AG09309 (cell line): ENCODE data around the gene ENTPD6.

ENCODE experiments used
- DNase-seq: peaks from one replicate; pipeline ENCODE4 v3.0.0-alpha.2; 2010; ENCODE audit warnings: low read depth
- H3K4me3 ChIP-seq: 2 replicates; pipeline ENCODE4 v1.5.1; 2011; ENCODE audit warnings: mild to moderate bottlenecking, low read depth, low read length, moderate library complexity; ENCODE audit not compliant: control insufficient read depth
- TF ChIP-seq, protein P1 (sequence below): IDR thresholded peaks from 2 replicates; pipeline ENCODE4 v1.5.1; 2011; ENCODE audit warnings: mild to moderate bottlenecking, low read depth, low read length, inconsistent platforms; ENCODE audit not compliant: insufficient read depth, control insufficient read depth; ENCODE audit errors: missing control alignments

ENTPD6 gene

GRCh38 chr20:25203871-25204320 lies 8.4 kb downstream of the ENTPD6 start:
- H3K4me3 ChIP-seq: no peak overlapping the region
- TF ChIP-seq, protein P1, sequence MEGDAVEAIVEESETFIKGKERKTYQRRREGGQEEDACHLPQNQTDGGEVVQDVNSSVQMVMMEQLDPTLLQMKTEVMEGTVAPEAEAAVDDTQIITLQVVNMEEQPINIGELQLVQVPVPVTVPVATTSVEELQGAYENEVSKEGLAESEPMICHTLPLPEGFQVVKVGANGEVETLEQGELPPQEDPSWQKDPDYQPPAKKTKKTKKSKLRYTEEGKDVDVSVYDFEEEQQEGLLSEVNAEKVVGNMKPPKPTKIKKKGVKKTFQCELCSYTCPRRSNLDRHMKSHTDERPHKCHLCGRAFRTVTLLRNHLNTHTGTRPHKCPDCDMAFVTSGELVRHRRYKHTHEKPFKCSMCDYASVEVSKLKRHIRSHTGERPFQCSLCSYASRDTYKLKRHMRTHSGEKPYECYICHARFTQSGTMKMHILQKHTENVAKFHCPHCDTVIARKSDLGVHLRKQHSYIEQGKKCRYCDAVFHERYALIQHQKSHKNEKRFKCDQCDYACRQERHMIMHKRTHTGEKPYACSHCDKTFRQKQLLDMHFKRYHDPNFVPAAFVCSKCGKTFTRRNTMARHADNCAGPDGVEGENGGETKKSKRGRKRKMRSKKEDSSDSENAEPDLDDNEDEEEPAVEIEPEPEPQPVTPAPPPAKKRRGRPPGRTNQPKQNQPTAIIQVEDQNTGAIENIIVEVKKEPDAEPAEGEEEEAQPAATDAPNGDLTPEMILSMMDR: no peak
- no peak for DNase-seq

- DNase-seq: no peak
- no peak overlapping the region for H3K4me3 ChIP-seq
- TF ChIP-seq, protein P1: no peak
These were observed 9.2 kb downstream of the ENTPD6 start for GRCh38 chr20:25204550-25205276.

DNA sequence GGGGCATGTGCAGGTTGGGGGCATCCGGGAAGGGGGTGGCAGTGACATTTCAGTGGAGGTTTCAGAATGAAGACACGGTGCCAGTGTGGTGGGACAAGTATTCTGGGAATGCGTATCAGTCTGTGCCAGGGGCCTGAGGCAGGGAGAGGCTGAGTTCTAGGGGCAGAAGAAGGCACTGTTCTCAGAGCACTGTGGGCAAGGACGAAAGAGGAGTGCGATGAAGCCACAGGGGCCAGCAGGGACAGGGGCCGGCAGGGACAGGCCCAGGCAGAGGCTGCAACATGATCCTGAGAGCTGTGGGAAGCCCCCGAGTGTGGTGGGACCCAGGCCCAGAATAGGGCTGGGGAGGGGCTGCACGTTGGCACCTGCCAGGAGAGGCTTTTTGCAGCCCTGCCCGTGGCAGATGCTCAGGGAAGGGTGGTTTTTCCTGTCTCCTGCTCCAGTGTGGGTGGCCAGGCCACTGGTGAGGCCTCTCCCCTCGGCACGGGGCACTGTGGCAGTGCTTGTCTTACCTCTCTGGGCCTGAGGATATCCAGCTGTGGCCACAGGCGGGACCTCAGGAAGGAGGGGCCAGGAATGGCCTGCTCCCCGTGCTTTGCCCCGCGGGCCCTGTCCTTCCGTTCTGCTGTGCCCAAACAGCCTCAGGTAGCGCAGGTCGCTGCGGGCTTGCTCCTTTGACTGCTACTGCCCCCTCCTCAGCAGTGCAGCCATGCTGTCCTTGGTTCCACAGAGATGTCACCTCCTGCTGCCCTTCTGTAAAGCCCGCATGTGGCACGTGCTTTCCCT lies 10.0 kb downstream of the ENTPD6 start:
- TF ChIP-seq, protein P1: no peak
- H3K4me3 ChIP-seq: no peak overlapping the region
- no peak for DNase-seq

DNA sequence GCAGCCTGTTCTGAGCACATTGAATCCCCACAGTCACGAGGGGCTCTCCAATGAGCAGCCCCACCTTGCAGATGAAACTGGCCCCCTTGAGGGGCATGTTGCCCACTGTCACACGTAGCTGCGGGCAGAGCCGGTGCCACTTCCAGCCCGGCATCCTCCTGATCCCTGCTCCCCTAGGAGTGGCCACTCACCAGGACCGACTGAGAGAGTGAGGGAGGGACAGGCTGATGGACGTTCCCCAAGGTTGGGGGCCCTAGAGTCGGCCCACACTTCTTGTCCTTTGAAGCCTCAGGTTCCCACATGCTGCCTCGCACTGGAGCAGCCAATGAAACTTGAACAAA lies 10.5 kb downstream of the ENTPD6 start:
- DNase-seq: no peak
- H3K4me3 ChIP-seq: no peak overlapping the region
- TF ChIP-seq, protein P1: no peak

DNA sequence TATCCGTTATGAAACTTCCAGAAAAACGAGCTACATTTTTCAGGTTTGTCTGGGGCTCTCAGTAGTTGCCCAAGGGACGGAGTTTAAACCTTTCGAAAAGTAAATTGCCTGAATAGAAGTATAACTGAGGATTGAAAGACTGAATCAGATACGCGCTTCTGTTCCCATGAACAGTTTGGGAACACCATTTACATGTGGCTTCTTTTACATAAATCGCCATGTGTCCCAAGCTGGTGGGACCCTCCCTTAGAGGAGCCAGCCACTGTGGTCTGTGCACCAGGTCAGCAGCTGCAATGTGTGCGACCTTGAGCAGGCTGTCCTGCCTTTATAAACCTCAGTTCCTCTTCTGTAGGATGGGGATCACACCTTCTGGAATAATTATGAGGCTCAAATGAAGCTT lies 11.0 kb downstream of the ENTPD6 start:
- TF ChIP-seq, protein P1: no peak
- no peak overlapping the region for H3K4me3 ChIP-seq
- no peak for DNase-seq

- no peak overlapping the region for H3K4me3 ChIP-seq
- TF ChIP-seq, protein P1: no peak
- DNase-seq: no peak
These were observed 11.8 kb downstream of the ENTPD6 start for GRCh38 chr20:25207149-25207959.
